IPS-18c (cell line): ENCODE measurements around the gene DDHD1.

Source experiments
- H3K4me3 ChIP-seq: 2 replicates; pipeline ENCODE4 v1.7.0; 2013; ENCODE audit warnings: low read depth, mild to moderate bottlenecking, low read length, moderate library complexity; ENCODE audit not compliant: insufficient read depth
- H3K9me3 ChIP-seq: one replicate; pipeline ENCODE4 v1.6.1; 2013; ENCODE audit warnings: mild to moderate bottlenecking, low read length, moderate library complexity; ENCODE audit not compliant: control insufficient read depth, insufficient read depth

DDHD1 gene

DNA sequence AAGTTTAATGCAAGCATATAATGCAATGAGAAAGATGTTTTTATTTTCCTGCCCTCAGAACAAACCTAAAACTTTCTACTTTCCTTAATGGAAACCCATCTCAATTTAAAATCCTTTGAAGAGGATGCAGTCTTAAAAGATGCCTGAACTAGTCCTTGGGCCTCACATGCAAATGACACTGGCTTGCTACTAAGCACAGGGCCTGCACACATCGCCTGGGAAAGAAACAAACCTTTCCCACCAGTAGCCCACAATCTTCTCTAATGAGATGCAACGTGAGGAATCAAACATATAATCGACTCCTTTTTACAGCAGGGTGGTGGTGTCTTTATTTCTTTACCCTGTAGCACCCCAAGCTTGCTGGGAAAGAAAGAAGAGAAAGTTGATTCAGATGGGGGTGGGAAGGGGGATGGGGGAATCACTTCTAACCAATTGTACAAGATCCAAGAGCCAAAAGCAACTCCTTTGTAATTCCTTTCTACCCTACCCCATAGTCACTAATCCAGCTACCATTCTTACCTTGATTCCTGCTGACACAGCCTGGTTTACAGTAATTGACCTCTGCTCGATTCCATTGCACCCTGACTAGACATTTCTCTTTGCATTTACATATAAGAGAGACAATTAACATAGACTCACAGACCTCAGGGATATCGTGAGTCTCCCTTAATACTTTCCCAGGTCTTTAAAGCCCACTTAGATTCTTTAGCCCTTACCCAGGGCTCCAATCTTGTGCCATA is 132.8 kb downstream of the DDHD1 start:
- Histone ChIP-seq H3K4me3 (no peak overlapping the region), H3K9me3 (no peaks in the 10 kb centered on the region)

DNA sequence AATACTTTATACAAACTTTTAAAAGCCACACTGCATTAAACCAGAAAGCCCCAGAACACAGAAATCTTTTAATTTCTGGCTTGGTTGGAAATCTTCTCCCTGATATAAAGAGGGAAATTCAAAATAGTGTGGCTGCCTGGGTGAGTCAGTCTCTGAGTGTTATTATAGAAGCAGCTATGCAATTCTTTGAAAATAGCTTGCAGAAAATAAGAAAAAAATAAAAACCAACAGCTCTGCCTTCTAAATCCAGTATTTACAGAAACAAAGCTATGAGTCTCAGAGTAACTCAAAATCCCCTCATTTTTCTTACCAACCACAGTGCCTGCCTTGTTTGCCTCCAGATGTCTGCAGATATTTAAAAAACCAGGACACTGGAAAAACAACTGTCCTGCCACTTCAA is 133.7 kb downstream of the DDHD1 start:
- no peaks in the 10 kb centered on the region for H3K9me3 ChIP-seq
- H3K4me3 ChIP-seq = no peak overlapping the region

DNA sequence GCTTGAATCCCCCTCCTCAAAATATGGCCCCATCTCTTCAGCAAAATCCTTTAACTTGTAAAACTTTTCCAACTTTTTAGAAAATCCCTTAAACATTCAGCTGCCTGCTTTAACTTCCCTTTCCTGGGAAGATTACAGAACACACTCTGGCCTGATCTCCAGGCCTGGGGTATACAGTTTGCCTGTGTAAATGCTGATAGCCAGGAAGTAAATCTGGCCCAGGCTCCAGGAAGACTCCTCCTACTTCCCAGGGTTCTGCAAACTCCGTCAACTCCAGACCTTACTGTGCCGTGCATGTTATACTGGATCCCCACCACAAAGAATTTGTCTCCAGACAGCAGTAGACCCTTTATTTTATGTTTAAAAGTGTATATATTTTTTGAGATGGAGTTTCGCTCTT is 135.3 kb downstream of the DDHD1 start:
- no peaks in the 10 kb centered on the region for H3K9me3 ChIP-seq
- no peak overlapping the region for H3K4me3 ChIP-seq

DNA sequence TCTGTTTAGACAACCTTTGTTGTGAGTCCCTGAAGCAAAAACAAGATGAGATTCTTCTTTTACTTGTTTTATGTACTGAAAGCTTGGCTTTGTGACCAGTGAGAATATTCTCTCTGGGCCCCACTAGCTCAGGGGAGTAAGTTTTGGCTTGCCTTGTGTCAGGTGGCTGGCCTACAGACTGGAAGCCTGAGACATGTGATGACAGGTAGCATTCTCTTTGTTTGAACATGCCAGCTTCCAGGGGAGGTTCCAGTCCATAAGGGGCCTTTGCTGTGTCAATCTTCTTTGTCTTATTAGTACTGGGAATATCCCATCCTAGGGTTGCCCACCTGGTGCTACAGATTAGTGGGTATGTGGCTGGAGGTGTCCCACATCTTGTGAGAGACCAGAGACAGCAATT is 136.2 kb downstream of the DDHD1 start:
- Histone ChIP-seq H3K4me3 (no peak overlapping the region), H3K9me3 (no peaks in the 10 kb centered on the region)

DNA sequence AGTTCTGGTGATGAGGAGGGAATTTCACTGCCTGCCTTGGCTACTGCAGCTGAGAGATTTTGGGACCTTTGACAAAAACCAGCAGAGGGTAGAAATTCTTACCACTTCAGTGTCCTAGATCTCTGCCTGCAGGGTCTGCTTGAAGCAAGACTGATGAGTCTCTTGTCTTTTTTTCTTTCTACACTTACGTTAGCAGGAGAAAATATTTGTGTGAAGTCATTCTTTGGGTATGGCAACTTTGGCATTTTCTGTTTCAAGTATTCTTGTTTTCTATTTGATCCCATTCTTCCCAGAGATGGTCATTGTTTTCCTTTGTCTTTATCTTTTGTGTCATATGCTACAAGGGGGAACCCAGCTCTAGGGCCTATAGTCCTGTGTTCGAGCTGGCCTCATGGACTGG is 136.6 kb downstream of the DDHD1 start:
- H3K9me3 ChIP-seq = no peaks in the 10 kb centered on the region
- no peak overlapping the region for H3K4me3 ChIP-seq

DNA sequence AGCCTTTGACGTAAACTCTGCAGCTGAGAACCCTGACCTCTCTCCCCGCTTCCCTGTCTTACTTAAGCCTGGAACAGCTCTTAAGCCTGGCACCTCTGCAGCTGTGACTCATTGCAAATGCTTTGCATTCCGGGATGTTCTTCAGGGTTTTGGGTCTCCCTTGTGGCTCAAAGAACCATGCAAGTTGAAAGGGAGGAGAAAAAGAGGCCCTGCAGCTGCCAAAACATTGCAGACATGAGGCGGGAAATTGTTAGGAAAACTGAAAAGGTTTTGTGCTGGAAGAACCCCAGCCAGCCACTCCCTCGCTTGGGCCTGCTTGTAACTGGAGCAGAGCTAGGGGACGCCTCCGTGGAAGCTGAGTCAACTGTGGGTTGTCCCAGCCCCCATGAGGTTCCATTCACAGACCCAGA is 142.1 kb downstream of the DDHD1 start:
- no peak overlapping the region for H3K4me3 ChIP-seq

DNA sequence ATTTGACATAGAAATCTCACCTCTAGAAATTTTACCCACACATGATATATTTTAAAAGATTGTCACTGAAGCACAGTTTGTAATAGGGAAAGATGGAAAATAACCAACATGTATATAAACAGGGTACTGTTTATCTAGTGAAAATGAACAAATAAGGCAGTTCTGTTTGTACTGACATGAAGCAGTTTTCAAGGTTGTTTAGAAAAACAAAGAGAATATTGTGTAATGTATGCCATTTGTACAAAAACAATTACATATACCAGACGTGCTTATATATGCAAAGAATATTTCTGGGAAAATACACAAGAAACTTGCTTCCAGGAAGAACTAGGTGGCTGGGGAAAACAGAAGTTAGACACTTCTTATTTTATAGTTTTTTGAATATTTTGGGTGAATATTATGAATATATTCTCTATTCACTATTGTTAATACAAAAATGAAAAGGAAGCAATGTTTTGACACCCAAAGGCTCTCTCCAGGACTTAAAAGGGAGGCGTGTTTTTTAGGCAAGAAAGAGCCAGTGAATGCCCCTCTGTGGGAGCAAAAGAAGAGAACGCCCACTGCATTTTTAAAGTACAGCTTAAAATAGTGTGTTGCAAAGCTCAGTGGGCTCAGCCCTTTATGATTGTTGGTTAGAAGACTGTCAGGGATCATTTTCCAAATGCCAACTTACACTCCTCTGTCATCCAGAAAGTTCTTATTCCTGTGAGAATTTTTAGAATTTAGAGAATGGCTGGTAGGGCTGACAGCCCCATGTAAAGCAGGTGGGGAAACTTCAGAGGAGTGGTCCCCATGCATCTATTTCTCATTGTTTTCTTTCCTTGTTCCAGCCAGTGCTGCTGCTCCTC is 142.7 kb downstream of the DDHD1 start:
- Histone ChIP-seq H3K4me3 (no peak overlapping the region), H3K9me3 (no peaks in the 10 kb centered on the region)

More for the DNA sequence above, 142.1 kb downstream of the DDHD1 start:
- H3K9me3 ChIP-seq = no peaks in the 10 kb centered on the region

DNA sequence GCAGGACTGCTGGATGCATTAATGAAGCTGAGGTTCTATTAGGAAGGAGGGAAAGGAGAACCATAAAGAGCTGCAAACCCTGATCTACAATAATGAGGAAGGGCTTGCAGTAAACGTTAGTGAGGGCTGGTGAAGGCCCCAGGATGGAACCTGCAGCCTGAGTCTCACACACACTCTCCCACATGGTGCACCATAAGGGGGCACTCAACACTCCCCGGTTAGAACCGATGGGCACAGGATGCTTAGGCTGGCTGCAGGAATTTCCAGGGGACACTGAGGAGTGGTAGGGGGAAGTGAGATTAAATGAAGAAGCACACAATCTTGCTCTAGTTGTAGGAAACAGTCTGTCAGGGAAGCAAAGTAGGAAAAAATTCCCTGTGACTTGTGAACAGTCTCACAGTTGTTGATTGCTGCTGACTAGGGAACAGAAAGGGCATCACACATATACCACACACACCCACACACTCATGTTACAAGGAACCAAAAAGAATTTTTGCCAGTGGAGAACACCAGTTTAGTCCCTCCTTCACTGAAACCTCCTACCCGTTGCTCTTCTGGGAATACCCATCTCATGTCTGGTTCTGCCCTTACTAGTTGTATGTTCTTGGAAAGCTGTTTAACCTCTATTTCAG is 146.1 kb downstream of the DDHD1 start:
- no peaks in the 10 kb centered on the region for H3K9me3 ChIP-seq

DNA sequence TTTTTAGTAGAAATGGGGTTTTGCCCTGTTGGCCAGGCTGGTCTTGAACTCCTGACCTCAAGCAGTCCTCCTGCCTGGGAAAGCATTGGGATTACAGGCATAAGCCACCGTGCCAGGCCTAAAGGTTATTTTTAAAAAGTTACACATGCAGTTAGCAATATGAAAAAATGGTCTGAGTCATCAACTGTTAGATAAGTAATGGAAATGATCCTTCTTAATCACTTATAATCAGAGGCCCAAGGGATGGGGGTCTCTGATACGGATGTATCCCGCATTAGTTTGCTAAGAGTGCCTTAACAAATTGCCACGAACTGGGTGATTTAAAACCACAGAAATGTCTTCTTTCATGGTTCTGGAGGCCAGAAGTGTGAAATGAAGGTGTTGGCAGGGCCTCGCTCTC is 148.1 kb downstream of the DDHD1 start:
- H3K4me3 ChIP-seq = no peak overlapping the region
- no peaks in the 10 kb centered on the region for H3K9me3 ChIP-seq

More for the DNA sequence above, 146.1 kb downstream of the DDHD1 start:
- no peak overlapping the region for H3K4me3 ChIP-seq

DNA sequence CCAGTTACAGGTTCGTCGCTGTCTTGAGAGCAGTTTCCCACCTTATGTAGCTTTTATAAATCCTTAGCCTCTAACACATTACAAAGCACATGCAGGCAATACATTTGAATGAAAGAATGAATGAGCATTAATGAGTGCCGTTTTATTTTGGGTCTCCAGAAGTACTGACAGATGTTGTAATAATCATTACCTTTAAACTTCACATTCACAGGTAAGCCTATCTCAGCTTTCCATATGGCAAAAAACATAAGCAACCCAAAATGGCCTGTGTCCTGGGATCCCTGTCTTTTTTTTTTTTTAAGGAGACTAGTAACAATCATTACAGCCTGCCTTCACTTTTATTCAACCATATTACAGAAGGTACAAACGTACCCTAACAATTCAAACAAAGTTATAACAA is 149.3 kb downstream of the DDHD1 start:
- Histone ChIP-seq H3K4me3 (no peak overlapping the region), H3K9me3 (no peaks in the 10 kb centered on the region)

DNA sequence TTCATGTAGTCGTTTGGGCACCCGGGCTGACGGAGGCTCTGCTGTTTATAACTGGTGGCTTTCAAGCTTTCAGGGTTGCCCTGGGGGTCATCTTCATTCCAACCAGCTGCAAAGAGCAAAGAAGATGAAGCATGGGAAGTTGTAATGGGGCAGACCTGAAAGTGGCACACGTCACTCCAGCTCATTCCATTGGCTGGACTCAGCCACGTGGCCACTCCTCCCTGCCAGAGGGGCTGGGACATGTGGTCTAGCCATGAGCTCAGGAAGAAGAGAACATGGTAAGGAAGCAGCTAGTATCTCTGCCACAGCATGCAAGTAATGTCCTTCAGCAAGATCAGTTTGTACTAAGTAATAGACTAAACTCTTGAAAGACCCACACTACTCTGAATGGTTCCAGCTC is 150.5 kb downstream of the DDHD1 start:
- Histone ChIP-seq H3K9me3 (no peaks in the 10 kb centered on the region), H3K4me3 (no peak overlapping the region)

DNA sequence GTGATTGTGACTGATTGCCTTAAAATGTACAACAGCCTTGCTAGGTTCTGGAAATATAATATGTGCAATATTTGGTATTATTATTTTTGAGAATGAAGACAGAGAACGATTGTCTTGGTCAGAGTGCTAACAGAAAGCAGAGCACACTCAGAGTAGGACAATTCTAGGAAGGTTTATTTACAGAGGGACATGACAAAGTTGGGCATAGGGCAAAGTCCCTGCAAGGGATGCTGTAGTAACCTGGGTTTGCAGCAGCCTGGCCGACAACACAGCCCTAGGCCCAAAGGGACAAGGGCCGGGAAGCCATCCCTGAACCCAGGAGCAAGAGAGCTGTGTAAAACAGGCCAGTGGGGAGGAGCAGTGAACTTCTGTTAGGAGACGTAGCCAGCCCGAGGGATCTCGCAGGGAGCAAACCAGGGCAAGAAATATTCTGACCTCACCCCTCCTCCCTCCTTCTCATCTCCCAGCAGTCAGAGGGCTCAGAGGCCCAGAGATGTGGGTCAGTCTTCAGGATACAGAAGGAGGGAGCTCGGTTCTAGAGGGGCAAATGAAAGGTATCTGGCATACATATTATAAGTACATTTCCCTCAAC is 151.2 kb downstream of the DDHD1 start:
- Histone ChIP-seq H3K4me3 (no peak overlapping the region), H3K9me3 (no peaks in the 10 kb centered on the region)

DNA sequence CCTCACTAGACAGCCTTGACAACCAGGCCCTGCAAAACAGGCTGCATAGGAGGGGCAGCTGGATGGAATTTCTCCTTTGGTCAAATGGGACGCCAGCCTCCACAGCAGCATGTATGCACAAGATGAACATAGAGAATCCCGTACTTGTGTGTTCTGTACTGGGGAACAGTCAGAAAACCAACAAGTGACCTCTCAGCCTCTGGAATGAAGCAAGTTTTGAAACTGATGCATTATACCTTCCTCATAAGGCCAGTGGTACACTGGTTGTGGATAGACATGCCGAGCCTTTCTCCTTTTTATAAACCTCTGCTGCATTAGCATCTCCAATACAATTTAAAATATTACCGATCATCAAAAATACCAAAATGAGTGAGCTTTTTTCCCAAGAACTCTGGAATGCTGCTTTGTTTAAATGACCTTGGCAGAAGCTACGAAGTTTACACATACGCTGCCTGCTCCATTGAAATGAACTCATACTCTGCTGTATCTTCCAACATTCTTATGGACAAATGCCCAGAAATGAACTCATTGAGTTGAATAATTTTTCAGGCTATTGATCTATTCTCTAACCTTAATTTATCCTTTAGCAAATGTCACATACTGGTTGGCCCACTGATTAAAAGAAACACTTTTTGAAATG is 154.6 kb downstream of the DDHD1 start:
- no peak overlapping the region for H3K4me3 ChIP-seq

DNA sequence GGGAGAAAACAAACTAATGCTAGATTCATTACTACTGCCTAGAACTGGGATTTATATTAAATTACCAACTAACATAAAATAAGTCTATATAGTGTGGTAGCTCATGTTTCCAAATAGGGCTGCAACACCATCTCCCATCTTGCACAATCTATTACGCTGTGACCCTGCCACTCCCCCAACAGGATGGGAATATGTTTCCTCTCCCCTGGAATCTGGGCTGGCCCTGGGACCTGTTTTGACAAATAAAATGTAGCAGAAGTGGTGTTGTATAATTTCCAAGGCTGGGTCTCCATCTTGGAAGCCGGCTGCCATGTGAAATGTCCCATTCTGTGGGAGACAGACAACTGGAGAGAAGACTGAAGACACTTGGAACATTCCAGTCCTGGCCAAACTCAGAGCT is 156.6 kb downstream of the DDHD1 start:
- no peaks in the 10 kb centered on the region for H3K9me3 ChIP-seq
- no peak overlapping the region for H3K4me3 ChIP-seq

More for the DNA sequence above, 154.6 kb downstream of the DDHD1 start:
- H3K9me3 ChIP-seq = no peaks in the 10 kb centered on the region

DNA sequence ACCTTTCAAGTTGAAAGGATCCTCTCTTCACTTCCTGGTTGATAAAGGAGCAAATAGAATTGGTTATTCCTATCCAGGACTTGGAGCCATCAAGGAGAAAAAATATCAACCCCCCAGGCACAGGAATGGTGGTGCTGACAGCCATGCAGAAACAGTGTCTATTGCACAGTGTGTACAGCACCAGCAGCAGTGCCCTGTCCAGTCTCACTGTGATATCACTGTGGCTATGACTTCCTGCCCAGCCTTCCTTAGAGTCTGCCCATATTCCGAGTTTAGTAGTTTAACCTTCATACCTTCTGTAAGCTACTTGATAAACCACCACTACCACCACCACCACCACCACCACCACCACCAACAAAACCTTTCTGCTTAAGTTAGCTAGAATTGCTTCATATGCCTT is 157.1 kb downstream of the DDHD1 start:
- H3K4me3 ChIP-seq = no peak overlapping the region
- H3K9me3 ChIP-seq = no peaks in the 10 kb centered on the region

DNA sequence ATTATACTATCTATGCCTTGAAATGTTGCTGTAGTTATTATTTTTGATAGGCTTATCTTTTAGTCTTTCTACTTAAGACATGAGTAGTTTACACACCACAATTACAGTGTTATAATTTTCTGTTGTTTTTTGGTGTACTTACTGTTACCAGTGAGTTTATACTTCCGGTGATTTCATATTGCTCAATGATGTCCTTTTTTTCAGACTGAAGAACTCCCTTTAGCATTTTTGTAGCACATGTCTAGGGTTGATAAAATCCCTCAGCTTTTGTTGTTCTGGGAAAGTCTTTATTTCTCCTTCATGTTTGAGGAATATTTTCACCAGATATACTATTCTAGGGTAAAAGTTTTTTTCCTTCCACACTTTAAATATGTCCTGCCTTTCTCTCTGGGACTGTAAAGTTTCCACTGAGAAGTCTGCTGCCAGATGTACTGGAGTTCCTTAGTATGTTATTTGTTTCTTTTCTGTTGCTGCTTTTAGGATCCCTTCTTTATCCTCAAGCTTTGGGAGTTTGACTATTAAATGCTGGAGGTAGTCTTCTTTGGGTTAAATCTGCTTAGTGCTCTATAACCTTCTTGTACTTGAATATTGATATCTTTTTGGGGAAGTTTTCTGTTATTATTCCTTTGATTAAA is 160.8 kb downstream of the DDHD1 start:
- Histone ChIP-seq H3K9me3 (no peaks in the 10 kb centered on the region), H3K4me3 (no peak overlapping the region)

DNA sequence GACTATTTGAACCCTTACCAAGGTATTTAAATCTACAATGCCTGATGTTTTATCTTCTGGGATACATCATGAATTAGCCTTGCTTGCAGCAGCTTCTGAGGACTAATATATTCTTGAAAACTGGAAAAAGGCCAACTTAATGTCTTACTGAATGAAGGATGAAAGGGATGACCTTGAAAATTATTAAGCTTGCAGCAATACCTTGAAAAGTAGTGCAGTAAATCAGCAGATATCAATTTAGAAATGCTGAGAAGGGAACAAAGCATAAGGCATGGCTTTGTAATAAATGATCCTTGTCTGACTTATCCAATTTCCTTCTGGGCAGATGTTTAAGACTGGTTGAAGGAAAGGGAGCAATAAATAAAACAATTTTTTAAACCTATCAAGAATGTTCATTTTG is 165.0 kb downstream of the DDHD1 start:
- Histone ChIP-seq H3K9me3 (no peaks in the 10 kb centered on the region), H3K4me3 (no peak overlapping the region)
